A549 treated with DMSO at 1 μM for 4 hours (cell line): ENCODE measurements around the gene SCGB2B2. TPM values are rescaled to one million over a fixed set of nuclear protein-coding genes. Genes with fewer than 3 reads are reported as not detected.

Experiments used
- total RNA-seq: library from RNA; stranded (reverse); fragments of 200-300 nt; extraction: Qiagen RNA extraction; gene quantifications from 5 replicates; pipeline ENCODE4 v1.2.3, GENCODE V29; 2022; ENCODE audit warnings: low read depth

The SCGB2B2 gene
- 0.03 to 0.19 TPM (median 0.08 TPM) in 3 of 5 replicates, not detected in the others for total RNA-seq

GRCh38 chr19:34676697-34677385, at the start of gene SCGB2B2:
Gene SCGB2B2, minus strand, starts transcription at chr19:34677159. Its CDS starts 82,596 bp downstream, at chr19:34594563.

GRCh38 chr19:34677386-34678084, 576 bp upstream of the SCGB2B2 start, which contains the start of gene ZNF302:
Gene ZNF302, plus strand, starts transcription at chr19:34677678. Its CDS starts 1,127 bp downstream, at chr19:34678805.

Other genes starting within 250 kb of the SCGB2B2 start
- 259 to 326 TPM (median 315 TPM) in 5 replicates for gene UBA2, start 248.8 kb downstream of the SCGB2B2 start, total RNA-seq
- 24.9 to 32.8 TPM (median 32.0 TPM) in 5 replicates for gene WTIP, start 195.4 kb downstream of the SCGB2B2 start, total RNA-seq
- gene ZNF302, start 519 bp upstream of the SCGB2B2 start, total RNA-seq = 14.6 to 20.3 TPM (median 17.5 TPM) in 5 replicates
- 8.8 to 12.7 TPM (median 10.3 TPM) in 5 replicates for gene ZNF181, start 57.1 kb upstream of the SCGB2B2 start, total RNA-seq
- 2.2 to 3.4 TPM (median 2.9 TPM) in 5 replicates for gene ZNF599, start 96.1 kb upstream of the SCGB2B2 start, total RNA-seq
- 4.9 to 6.6 TPM (median 5.6 TPM) in 5 replicates for gene ZNF30, start 249.7 kb upstream of the SCGB2B2 start, total RNA-seq